Fibroblast of villous mesenchyme (primary cell): Measurements from ENCODE around the gene DOCK4. TPM values are rescaled to one million over a fixed set of nuclear protein-coding genes. Genes with fewer than 3 reads are reported as not detected.

Source experiments
- DNase-seq: peaks from one replicate; pipeline ENCODE4 v3.0.0-alpha.2; 2010; ENCODE audit warnings: low read depth
- H3K4me3 ChIP-seq: 2 replicates; pipeline ENCODE4 v1.5.1; 2011; ENCODE audit warnings: low read depth, mild to moderate bottlenecking, low read length
- CTCF ChIP-seq: IDR thresholded peaks from 2 replicates; pipeline ENCODE4 v1.5.1; 2012; ENCODE audit warnings: low read depth, mild to moderate bottlenecking, low read length; ENCODE audit not compliant: insufficient read depth
- total RNA-seq: library from RNA; depleted of rRNA; stranded (reverse); fragments of >200 nt; gene quantifications from 2 replicates; pipeline ENCODE4 v1.2.3, GENCODE V29; 2012

The DOCK4 gene
- total RNA-seq, 1 donor: 43.6 TPM

DNA sequence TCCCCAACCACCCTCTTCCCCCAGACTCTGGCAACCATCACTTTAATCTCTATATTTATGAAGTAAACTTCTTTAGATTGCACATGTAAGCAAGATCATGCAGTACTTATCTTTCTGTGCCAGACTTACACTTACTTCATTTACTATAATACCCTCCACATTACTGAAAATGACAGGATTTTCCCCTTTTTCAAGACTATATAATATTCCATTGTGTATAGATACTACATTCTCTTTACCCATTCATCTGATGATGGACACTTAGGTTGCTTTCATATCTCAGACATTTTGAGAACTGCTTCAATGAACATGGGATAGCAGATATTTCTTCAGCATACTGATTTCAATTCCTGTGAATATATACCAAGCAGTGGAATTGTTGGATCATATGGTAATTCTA, 4.4 kb downstream of the DOCK4 start:
- no peak for DNase-seq
- no peak overlapping the region for H3K4me3 ChIP-seq
- TF ChIP-seq CTCF: no peak

- peak; percentile 86 for DNase-seq
- no peak for TF ChIP-seq CTCF
- no peak overlapping the region for H3K4me3 ChIP-seq
Measured at GRCh38 chr7:112201411-112201810, 4.8 kb downstream of the DOCK4 start.

- TF ChIP-seq CTCF: no peak
- DNase-seq: no peak
- no peak overlapping the region for H3K4me3 ChIP-seq
Measured at GRCh38 chr7:112199672-112200071, 6.5 kb downstream of the DOCK4 start.

DNA sequence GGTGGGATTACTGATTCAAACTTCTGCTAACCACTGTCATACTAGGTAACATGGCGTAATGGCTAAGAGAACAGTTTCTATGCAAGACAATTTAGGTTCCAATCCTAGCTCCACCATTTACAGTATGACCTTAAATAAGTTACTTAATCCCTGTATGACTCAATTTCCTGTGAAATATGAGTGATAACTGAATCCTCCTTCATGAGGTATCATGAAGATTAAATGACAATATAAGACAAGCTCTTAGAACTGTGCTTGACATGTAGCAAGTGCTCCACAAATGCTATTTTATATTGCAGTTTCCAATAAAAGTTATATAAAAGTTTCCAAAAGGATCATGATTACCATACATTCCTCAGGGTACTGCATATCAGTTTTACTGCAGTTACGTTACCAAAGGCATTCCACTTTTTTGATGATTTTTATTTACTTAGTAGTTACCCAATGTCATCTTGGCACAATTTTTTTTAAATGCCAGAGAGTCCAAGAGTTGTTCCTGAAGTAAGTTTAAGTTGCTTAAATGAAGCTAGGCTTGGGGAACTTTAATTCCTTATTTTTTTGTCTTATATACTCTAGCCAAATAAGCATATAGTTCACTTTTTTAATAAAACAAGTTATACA, 7.1 kb downstream of the DOCK4 start:
- no peak overlapping the region for H3K4me3 ChIP-seq
- DNase-seq: peak; percentile 51
- TF ChIP-seq CTCF: no peak

DNA sequence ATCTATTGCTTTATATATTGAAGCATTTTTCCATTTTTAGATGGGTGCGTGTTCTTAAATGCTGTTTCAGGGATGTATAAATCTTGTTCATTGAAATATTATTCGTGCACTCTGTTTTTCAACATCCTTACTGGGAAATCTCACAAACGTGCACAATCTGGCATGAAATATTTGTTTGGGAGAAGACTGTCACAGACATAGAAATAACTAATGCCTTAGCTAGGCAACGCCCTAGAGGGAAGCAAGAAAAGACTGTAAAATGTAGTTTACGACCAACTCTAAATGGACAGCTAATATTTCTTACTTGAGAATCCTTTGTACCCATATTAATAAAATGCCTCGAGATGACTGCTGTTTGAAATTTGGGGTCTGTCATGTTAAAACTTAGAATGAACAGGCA, 8.9 kb downstream of the DOCK4 start:
- no peak for TF ChIP-seq CTCF
- DNase-seq: peak; percentile 25
- H3K4me3 ChIP-seq: no peak overlapping the region

DNA sequence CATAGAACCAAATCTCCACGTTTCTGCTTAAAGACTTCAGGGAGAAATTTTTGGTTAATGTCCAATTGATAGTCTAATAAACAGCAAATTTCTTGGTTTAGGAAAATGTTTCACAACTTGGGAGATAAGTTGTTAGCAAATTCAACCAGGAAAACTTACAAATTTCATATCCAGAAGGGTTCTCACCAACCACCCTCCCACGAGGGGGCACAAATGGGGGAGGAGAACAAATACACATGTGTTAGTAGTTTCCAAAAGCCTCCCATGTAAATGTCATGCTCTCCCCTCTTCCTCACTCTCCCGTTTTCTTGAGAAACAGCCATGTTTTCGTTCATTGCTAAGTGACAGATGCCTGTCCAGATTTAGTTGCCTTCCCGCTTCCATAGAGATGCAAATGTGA, 10.5 kb downstream of the DOCK4 start:
- TF ChIP-seq CTCF: no peak
- H3K4me3 ChIP-seq: no peak overlapping the region
- no peak for DNase-seq

GRCh38 chr7:112193915-112194502, 12.2 kb downstream of the DOCK4 start:
- no peak for DNase-seq
- H3K4me3 ChIP-seq: no peak overlapping the region
- TF ChIP-seq CTCF: no peak
